Osteoblast (primary cell): Measurements from ENCODE around the gene RELN. TPM values are rescaled to one million over a fixed set of nuclear protein-coding genes. Genes with fewer than 3 reads are reported as not detected.

ENCODE experiments used
- DNase-seq: peaks from one replicate; pipeline ENCODE4 v3.0.0; 2011; ENCODE audit warnings: low spot score, mixed read lengths; ENCODE audit not compliant: insufficient read length; ENCODE audit errors: missing footprints
- H2AFZ ChIP-seq: 2 replicates; pipeline ENCODE4 v1.6.0; 2011; ENCODE audit warnings: mild to moderate bottlenecking, low read length
- H3K27ac ChIP-seq: 2 replicates; pipeline ENCODE4 v1.5.1; 2011; ENCODE audit warnings: mild to moderate bottlenecking, low read depth, low read length, moderate library complexity
- H3K27me3 ChIP-seq: 2 replicates; pipeline ENCODE4 v1.6.0; 2012; ENCODE audit warnings: mild to moderate bottlenecking, control low read depth, inconsistent platforms, low read length, moderate library complexity; ENCODE audit not compliant: insufficient read depth
- H3K36me3 ChIP-seq: 2 replicates; pipeline ENCODE4 v1.5.1; 2011; ENCODE audit warnings: mild to moderate bottlenecking, low read length, control low read depth, moderate library complexity; ENCODE audit not compliant: insufficient read depth
- H3K4me1 ChIP-seq: 2 replicates; pipeline ENCODE4 v1.5.1; 2011; ENCODE audit warnings: mild to moderate bottlenecking, low read length, control low read depth, moderate library complexity; ENCODE audit not compliant: insufficient read depth
- H3K4me2 ChIP-seq: 2 replicates; pipeline ENCODE4 v1.6.0; 2011; ENCODE audit warnings: mild to moderate bottlenecking, low read length; ENCODE audit not compliant: insufficient read depth
- H3K4me3 ChIP-seq: fragments of 200-600 bp; sonication (generic); 3 replicates; pipeline ENCODE4 v1.5.1; 2012; ENCODE audit warnings: mild to moderate bottlenecking, low read length, inconsistent platforms; ENCODE audit not compliant: insufficient read depth
- H3K79me2 ChIP-seq: 2 replicates; pipeline ENCODE4 v1.6.0; 2012; ENCODE audit warnings: mild to moderate bottlenecking, low read length, control low read depth, inconsistent platforms; ENCODE audit not compliant: insufficient read depth
- H3K9me3 ChIP-seq: 2 replicates; pipeline ENCODE4 v1.5.1; 2011; ENCODE audit warnings: low read depth, low read length, control low read depth
- H4K20me1 ChIP-seq: 2 replicates; pipeline ENCODE4 v1.6.0; 2012; ENCODE audit warnings: mild to moderate bottlenecking, low read length, control low read depth; ENCODE audit not compliant: insufficient read depth
- CTCF ChIP-seq: IDR thresholded peaks from 2 replicates; pipeline ENCODE4 v1.5.1; 2011; ENCODE audit warnings: mild to moderate bottlenecking, low read depth, low read length, moderate library complexity; ENCODE audit errors: extremely low read depth
- total RNA-seq: library from RNA; depleted of rRNA; stranded (reverse); fragments of >200 nt; gene quantifications from 2 replicates; pipeline ENCODE4 v1.2.3, GENCODE V29; 2012

RELN gene
- total RNA-seq, 1 donor = 0.36 TPM

- H2AFZ ChIP-seq = no peak overlapping the region
- no peak for DNase-seq
Measured at GRCh38 chr7:103972779-103973434, 16.6 kb downstream of the RELN start.

GRCh38 chr7:103967401-103967800, 22.1 kb downstream of the RELN start:
- Histone ChIP-seq H3K4me3 (no peak overlapping the region), H3K79me2 (no peaks in the 10 kb centered on the region), H3K4me2 (no peak overlapping the region), H4K20me1 (no peaks in the 10 kb centered on the region), H2AFZ (no peak overlapping the region), H3K27ac (no peak overlapping the region), H3K27me3 (no peaks in the 10 kb centered on the region), H3K9me3 (no peaks in the 10 kb centered on the region), H3K36me3 (no peaks in the 10 kb centered on the region), H3K4me1 (no peaks in the 10 kb centered on the region)
- TF ChIP-seq CTCF = no peak
- no peak for DNase-seq

More at GRCh38 chr7:103972779-103973434, 16.6 kb downstream of the RELN start:
- no peaks in the 10 kb centered on the region for H3K79me2 ChIP-seq
- no peaks in the 10 kb centered on the region for H4K20me1 ChIP-seq
- H3K36me3 ChIP-seq = no peaks in the 10 kb centered on the region
- no peak overlapping the region for H3K27ac ChIP-seq
- no peak overlapping the region for H3K4me3 ChIP-seq
- no peaks in the 10 kb centered on the region for H3K9me3 ChIP-seq
- no peak overlapping the region for H3K4me2 ChIP-seq
- no peaks in the 10 kb centered on the region for H3K27me3 ChIP-seq
- no peak for TF ChIP-seq CTCF
- H3K4me1 ChIP-seq = no peaks in the 10 kb centered on the region

- Histone ChIP-seq H3K4me1 (no peaks in the 10 kb centered on the region), H3K9me3 (no peaks in the 10 kb centered on the region), H3K79me2 (no peaks in the 10 kb centered on the region), H3K27ac (no peak overlapping the region), H3K4me3 (no peak overlapping the region), H3K4me2 (no peak overlapping the region), H2AFZ (no peak overlapping the region), H3K27me3 (no peaks in the 10 kb centered on the region), H4K20me1 (no peaks in the 10 kb centered on the region), H3K36me3 (no peaks in the 10 kb centered on the region)
- no peak for TF ChIP-seq CTCF
- no peak for DNase-seq
Measured at GRCh38 chr7:103966593-103967277, 22.7 kb downstream of the RELN start.

GRCh38 chr7:103964269-103964668, 25.2 kb downstream of the RELN start:
- Histone ChIP-seq H4K20me1 (no peaks in the 10 kb centered on the region), H2AFZ (no peak overlapping the region), H3K4me2 (no peak overlapping the region), H3K36me3 (no peaks in the 10 kb centered on the region), H3K4me3 (no peak overlapping the region), H3K9me3 (no peaks in the 10 kb centered on the region), H3K4me1 (no peaks in the 10 kb centered on the region), H3K27ac (no peak overlapping the region), H3K79me2 (no peaks in the 10 kb centered on the region), H3K27me3 (no peaks in the 10 kb centered on the region)
- no peak for DNase-seq
- no peak for TF ChIP-seq CTCF
